GM15510 (cell line): ENCODE results near the gene UBTD2.

Experiments used
- POLR2A ChIP-seq: IDR thresholded peaks from 3 replicates; pipeline ENCODE4 v1.6.1; 2011; ENCODE audit warnings: borderline replicate concordance; ENCODE audit not compliant: insufficient read length; ENCODE audit errors: extremely low read depth

Gene UBTD2

DNA sequence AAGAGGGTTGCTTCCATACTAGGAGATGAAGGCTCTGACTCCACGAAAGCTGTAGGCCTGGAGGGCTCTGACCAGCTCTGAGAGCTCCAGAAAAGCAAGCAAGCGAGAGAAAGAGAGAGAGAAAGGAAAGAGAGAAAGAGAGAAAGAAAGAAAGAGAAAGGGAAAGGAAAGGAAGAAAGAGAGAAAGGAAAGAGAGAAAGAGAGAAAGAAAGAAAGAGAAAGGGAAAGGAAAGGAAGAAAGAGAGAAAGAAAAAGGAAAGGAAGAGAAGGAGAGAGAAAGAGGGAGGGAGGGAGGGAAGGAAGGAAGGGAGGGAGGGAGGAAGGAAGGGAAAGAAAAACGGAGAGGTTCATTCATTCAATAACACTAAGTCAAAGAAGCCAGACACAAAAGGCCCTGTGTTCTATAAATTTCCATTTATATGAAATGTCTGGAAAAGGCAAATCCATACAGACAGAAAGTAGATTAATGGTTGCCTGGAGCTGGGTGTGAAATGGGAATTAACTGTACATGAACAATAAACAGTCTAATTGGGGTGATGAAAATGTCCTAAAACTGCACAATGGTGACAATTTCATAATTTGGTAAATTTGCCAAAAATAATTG lies 93.8 kb downstream of the UBTD2 start:
- TF ChIP-seq POLR2A = no peak

DNA sequence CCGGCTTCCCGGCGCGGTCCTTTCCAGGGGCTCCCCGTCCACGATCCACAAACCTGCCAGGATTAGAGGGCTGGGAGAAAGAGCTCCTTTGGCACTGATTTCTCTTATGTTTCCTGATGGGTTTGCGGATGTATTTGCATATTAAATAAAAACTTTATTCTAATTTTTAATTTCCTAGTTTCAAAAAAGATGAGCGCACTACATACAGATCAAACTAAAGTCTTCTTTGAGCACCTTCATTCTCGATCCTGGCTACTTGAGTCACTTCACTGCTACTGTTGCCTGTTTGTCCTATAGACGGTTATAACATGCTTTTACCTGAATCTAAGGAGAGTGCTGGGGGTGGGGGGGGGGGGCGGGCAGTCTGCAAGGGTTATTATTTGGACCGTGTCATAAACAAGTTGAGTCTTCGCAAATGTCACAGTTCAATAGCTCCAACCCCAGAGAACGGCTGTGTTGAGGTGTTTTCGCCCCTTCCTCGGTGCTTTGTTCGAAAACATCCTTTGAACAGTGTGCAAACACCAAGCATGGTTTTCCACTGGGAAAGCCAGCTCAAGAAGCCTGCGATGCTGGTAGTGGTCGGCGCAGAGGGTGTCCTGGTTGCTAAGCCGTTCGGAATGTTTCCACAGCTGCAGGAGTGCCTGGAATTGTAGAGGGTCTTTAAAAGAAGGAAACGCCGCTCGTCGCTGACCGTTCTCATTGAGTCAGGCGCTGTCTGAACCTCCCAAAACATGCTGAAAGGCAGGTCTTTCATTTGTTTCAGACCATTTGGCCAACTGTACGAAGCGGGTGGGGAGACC lies 94.5 kb downstream of the UBTD2 start:
- no peak for TF ChIP-seq POLR2A

DNA sequence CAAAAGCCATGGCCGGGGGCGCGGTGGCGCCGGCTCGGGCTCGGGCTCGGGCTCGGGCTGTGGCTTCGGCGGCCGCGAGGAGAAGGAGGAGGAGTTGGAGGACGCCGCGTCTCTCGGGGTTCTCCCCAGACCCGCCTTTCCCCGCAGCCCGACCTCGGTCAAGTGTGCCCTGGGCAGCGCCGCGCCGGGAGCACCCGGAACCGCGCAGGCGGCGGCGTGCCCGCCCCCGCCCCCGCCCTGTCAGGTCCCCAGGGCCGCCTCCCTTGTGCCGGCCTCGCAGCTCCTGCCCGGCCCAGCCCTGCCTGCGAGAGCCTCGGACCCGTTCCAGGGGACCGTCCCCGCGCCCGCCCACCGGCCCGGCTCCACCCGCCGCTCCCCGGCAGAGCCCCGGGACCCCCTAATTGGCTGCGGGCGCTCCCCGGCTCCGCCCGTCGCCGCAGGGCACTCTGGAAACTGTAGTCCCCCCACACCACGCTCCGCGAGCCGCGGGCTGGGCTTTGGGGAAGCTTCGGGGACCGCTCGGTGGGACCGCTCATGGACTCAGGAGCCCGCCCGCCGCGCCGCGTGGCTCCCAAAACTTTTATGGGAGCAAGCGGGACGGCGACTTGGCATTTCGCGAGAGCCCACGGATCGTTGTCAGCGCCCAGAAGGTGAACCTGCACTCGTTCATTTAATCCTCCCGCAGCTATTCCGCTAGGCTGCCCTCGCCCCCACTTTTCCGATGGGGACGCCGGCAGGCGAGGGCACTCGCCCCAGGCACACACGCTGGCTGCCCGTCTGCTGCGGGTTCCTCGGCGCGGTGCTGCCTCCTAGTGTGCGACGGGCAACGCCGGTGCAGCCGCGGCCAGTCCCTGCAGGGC lies 95.3 kb downstream of the UBTD2 start, which contains the start of gene STK10:
Gene STK10 (minus strand): TSS at position 192 of the 860 bp plus-strand sequence. CDS start 182 bp downstream, at position 10.
- TF ChIP-seq POLR2A = peak; percentile 60

GRCh38 chr5:172187118-172188032 lies 96.2 kb downstream of the UBTD2 start:
- TF ChIP-seq POLR2A = peak; percentile 1

DNA sequence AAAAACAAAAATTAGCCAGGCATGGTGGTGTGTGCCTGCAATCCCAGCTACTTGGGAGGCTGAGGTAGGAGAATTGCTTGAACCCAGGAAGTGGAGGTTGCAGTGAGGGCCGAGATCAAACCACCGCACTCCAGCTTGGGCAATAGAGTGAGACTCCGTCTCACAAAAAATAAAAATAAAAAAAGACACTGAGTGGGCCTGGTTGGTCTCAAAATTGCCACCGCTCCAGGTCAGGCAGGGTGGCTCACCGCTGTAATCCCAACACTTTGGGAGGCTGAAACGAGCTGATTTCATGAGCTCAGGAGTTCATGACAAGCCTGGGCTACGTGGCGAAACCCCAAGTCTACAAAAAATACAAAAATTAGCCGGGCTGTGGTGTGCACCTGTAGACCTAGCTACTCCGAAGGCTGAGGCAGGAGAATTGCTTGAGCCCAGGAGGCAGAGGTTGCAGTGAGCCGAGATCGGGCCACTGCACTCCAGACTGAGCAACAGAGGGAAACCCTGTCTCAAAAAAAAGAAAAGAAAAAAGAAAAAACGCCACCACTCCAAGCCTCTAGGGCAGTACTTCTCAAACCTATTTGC lies 97.4 kb downstream of the UBTD2 start:
- no peak for TF ChIP-seq POLR2A

DNA sequence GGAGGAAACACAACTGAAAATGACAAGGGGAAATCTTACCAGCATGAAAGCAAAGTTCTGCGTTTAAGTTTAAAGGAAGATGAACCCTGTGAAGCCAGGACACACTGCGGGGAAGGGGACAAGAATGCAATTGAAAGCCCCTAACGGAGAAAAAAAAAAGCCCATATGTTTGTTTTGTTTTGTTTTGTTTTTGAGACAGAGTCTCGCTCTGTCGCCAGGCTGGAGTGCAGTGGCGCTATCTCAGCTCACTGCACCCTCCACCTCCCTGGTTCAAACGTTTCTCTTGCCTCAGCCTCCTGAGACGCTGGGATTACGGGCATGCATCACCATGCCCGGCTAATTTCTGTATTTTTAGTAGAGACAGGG lies 98.5 kb downstream of the UBTD2 start:
- no peak for TF ChIP-seq POLR2A

DNA sequence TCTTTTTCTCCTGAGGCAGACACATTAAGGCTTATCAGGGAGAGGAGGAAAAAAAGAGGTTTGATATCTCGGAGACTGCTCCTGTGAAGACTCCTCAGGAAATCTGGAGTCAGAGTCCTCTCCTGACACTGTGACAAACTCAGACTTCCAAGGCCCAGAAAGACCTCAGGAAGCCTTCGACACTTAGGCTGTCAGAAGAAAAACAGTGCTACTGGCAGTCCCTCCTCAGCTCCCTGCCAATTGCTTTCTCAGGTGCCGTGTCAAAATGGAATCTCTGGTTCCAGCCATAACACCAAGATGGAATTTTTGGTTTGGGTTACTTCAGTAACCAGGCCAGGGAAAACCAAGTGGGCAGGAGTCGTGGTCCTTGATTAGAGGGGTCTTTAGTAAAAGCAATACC lies 99.7 kb downstream of the UBTD2 start:
- no peak for TF ChIP-seq POLR2A

DNA sequence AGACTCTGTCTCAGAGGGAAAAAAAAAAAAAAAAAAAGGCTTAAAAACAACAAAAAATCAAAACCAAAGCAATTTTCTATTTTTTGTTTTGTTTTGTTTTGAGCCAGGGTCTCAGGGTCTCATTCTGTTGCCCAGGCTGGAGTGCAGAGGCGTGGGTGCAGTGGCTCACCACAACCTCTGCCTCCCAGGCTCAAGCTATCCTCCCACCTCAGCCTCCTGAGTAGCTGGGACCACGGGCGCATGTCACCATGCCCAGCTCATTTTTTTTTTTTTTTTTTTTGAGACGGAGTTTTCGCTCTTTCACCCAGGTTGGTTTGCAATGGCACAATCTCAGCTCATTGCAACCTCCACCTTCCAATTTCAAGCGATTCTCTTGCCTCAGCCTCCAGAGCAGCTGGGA lies 101.3 kb downstream of the UBTD2 start:
- TF ChIP-seq POLR2A = no peak

GRCh38 chr5:172180936-172181335 lies 102.6 kb downstream of the UBTD2 start:
- no peak for TF ChIP-seq POLR2A

DNA sequence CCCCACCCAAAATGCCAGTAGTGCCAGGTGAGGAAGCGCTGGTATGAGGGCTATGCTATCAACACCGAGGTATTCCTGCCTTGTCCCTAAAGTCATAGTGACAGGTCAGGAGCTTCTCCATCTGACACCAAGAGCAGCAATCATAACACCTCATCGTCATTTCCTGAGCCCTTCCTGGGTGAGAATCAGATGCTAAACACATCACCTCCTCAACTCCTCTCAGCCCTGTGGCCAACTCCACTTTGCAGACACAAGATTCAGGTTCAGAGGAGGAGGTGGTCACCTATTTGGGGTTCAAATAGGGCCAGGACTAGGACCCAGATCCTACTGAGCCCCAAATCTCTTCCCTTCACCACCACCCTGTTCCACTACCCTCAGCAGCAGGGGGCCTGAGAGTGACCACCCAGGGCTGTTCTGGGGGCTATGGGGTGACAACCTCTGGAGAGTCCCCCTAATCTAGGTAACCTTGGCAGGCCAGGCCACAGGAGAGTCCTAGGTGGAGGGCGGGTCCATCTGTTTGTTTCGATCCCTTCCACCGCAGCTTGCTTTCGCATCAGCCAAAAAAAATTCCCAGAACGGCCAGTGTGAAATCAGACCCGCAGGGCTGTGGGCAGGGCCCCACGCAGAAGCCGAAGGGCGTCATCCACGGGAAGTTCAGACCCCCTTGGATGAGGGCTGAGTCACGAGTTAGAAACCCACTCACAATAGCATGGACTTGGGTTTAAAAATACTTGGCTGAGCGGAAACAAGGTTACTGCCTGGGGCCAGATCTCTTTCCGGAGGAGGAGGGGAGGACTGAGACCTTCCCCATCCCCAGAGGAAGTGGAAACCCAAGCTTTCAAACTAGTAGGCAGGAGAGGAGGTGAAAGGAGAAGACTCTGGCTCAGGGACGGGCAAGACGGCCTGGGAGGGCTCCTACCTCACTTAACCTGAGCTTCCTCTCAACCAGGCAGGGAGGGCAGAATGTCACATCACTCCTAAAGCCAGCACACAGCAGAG lies 104.3 kb downstream of the UBTD2 start:
- TF ChIP-seq POLR2A = peak; percentile 45

- no peak for TF ChIP-seq POLR2A
Observed at GRCh38 chr5:172178301-172178987, 105.1 kb downstream of the UBTD2 start.

- no peak for TF ChIP-seq POLR2A
Observed at GRCh38 chr5:172177176-172177575, 106.4 kb downstream of the UBTD2 start.
